ENCODE data around the gene TSHB.

The TSHB gene

DNA sequence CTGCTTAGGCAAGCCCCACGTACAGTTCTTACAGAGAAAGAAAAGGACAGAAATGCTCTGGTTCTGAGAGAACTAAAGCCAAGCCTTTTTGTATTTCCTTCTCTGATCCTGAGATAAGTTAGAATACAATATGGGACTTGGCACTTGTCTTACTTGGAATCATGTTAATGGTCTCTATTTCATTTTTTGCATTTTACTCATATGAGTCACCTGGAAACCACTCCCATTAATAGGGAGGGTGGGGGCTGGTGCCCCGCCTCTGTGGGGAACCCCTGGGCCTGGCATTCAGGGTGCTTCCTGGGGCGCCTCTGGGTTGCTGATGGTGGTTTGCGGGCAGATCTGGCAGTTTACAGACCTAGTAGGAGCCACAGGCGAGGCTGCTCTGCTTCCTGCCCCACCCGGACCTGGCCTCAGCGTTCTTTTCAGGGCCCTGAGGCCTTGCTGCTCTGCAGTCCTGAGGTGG, 32.9 kb downstream of the TSHB start:
- peak; percentile 98 for DNase-seq

DNA sequence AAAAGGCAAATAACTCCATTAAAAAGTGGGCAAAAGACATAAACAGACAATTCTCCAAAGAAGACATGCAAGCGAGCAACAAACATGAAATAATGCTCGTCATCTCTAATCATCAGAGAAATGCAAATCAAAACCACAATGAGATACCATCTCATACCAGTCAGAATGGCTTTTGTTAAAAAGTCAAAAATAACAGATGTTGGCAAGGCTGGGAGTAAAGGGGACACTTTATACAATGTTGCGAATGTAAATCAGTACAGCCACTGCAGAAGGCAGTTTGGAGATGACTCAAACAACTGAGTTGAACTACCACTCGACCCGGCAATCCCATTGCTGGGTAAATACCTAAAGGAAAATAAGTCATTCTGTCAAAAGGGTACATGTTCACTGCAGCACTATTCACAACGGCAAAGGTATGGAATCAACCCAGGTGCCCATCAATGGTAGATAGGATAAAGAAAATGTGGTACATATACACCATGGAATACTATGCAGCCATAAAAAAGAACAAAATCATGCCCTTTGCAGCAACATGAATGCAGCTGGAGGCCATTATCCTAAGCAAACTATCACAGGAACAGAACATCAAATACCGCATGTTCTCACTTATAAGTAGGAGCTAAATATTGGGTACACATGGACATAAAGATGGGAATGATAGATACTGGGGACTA, 33.7 kb downstream of the TSHB start:
- DNase-seq: peak; percentile 83

DNA sequence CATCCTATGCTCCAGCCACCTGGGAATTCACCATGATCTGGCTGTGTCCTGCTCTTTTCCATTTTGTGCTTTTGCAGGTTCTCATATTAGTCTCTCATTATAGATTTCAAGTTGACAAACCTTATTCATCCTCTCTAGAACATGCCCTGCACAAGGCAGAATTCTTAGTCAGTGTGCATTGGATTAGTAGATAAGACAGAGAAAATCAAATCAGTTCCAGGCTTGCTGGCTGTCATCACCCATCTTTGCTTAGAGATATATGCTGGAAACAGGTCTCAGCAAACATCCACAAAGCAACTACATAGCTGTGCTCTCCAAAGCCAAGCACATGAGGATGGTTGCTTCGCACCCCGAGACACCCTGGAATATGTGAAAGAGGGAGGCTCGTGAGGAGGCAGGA, 34.8 kb downstream of the TSHB start:
- no peak for DNase-seq

DNA sequence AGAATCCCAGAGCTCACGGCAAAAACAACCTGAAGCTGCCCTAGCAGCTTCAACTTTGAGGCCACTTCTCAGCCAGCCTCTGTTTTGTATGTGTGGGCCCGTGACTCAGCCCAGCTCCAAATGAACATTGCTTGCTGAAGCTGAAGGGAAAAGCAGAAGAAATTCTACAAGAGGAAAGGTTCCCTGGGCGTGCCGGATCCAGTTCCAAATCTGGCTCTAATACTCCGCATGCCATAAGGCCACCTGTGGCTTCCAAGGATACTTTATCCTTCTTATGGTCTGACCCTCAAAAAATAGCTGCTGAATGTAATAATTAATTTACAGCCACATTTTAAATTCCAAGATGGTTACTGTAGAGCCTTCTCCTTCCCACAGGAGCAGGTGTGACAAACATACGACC, 35.4 kb downstream of the TSHB start:
- DNase-seq: no peak

DNA sequence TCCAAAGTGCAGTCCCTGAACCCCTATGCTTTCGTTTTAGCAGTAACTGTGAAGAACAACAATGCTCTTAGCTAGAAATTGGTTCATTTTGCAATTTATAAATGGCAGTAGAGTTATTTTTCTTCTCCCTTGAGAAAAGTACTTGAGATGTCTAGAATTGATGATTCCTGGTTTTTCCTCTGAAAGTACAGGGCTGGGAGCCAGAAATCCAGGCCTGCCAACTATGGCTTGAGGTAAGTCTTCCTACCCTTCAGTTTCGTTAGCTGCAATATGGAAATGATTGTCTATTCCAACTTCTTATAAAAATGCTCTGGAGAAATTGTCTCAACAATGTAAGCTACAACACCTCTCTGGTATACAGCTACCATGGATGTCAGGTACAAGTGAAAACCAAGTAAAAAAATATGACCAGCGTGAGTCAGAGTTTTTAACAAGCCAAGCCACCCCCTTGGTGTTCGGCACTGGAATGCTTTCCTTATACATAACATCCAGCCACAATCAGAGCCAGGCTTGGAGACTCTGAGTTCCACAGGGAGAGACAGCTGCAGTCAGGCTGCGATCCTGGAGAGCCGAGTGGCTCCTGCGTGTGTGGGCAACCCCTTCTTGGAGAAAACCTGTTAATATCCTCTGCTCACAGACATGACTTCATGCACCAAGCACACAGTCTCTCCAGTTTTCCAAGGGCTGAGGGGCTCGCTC, 37.7 kb downstream of the TSHB start:
- DNase-seq: no peak

DNA sequence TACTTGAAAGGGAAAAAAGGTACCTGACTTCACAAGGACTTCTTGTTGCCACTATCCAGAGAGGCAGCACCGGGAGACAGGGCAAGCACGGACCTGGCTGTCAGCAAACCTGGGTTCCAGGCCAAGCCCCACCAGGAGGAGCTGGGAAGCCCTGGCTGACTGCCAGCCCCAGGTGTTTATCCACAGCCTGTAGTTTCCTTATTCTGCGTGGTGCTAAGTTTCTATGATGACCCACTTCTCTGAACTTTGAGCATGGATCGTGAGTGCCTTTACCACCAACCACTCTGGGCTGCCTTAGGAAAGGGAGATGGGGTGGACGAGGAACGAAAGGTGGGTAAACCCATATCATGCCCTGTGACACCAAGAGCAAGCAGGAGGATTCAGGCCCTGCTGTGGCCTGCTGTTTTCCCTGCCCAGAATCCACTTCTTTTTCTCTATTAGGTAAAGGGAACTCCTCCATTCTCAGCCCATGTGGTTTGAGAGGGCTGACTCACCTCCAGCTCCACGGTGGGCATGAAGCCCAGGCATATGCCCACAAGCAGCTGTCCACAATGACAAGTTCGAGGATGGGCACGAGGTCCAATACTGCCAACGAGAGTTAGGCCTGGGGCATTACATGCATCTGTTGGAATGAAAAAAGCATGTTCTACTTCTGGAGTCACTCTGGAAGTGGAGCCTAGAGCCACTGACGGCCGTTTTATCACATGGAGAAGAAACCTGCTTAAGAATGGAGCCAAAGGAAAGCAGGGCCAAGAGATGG, 39.4 kb downstream of the TSHB start:
- no peak for DNase-seq

DNA sequence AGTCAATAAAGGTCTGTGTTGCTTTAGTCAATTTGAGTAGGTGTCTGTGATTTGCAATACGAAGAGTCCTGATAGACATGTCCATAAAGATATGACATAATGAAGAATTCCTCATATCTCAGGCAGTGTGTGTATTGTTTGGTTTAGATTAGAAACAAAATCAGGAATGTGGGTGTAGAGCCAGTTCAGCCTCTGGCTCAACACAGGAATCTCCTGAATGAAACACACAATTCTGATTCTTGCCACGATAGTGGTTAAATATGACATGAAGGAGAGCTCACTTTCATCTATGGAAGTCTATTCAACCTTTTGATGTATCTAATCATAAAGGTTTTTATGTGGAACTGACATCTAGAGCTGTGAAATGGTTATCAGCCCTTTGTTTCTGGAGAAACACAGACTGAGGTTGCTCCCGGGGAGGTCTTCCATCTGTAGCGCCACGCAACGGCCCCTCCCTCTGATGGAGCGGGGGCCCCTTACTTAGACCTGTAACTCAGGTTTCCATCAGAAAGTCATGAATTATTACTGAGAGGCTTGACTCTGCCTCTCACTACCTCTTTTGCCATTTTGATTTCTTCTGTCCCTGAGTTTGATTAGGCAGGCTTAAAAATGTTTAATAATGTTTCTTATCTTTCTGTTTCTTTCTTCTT, 40.2 kb downstream of the TSHB start:
- no peak for DNase-seq

DNA sequence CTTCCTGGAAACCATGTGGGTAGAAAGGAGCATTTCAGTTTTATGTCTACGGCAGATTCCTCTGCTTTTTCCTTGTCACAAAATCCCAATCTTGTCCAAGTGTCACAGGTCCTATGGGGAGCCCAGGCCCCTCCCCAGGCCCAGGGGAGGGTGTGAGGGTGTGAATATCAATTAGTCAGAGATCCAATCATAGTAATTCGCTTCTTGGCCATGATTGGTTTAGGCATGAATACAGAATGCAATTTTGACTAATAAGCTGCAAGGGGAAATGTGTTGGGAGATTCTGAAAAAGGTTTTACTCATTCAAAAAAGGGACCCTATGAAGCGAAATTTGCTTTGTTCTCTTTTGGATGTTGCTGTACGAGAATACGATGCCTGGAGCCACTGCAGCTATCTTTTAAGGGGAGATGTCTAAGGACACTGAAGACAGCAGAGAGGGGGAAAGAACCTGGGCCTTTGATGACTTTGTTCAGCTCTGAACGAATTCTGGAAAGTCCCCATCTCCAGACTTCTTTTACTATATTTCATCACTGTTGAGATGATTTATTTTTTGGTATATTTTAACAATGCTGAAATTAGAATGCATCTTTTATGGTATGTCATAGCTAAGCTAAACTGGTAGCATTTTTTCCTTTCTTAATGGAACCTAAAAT, 41.5 kb downstream of the TSHB start:
- DNase-seq: no peak

DNA sequence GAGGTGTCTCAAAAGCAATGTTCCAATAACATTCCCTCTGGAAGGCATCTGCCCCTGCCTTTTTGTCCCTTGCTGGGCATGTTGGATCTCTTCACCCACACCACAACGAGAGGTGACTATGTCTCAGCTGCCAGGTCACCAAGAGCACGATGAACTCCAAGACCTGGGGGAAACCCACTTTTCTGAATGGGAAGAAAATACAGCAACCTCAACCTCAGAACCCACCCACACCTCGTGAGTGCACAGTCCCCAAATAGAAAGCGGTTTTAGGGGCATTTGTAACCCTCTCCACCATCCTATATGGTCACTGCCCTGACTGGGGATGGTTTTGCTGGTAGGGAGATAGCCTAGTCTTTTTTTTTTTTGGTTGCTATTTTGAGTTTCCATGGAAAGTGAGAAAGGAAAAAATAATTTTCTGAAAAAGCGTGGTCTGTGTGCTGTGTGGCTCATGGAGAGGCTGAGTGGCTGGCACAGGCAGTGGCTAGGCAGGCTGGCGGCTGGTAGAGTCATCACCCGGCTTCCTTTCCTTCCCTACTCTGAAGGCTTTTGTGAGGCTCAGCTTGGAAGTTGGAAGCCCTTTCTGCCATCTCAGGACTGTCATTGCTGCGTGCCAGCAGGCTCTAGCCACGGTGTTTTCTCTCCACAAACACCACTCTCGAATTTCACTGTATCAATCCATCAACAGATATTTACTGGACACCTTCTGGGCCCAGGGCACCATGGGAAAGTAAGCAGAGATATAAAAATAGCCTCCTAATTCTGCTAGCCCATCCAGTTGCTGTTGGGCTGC, 43.9 kb downstream of the TSHB start:
- DNase-seq: no peak

DNA sequence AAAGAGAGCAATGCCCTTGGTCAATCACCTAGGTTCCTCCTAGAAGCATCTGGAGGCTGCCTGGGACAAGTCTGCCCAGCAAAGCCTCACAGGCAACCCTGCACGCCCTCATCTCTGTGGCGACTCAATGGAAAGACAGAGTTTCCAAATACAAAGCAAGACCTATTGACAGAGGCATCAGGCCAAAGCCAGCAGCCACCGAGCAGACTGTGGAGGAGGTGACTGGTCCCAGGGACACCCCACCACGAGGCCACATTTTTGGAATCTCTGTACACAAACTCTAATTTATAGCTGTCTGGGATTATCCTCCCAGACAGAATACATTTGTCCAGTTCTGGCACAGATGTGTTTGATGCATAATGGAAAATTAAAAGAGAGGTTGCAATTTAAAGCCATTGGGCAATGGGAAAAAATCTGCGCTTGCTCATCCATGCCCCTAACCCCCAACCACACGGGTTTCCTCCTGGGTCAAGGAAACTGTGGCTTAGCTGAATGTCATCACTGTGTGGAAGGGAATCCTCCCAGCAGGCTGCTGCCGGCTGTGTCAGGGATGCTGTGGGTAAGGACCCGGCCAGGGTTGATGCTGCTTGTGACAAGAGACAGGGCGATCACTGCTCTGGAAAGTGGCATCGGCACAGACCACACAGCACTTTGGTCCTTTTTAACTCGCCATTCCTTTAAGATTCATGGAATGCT, 45.4 kb downstream of the TSHB start:
- no peak for DNase-seq

DNA sequence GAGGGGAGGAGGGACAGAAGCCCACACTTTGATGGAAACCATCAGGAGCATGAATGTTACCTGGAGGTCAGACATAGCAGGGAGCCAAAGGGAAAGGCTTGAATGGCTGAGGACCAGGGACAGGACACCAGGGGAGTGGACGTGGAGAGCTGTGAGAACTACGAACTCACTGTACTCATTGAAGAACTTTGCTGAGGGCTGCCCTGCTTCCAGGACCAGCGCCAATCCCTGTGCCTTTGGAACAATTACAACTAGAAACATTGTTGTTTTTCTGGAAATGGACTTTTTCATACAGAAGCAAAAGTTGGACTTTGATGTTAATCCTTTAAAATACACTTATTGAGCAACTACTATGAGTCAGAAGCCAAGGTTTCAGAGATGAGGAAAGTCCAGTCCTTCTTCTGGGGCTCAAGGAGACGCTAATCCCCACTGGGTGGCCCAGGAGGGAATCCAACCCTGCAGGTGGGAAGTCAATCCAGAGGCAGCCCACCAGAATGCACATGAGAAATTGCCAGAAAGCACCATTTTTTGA, 46.8 kb downstream of the TSHB start:
- DNase-seq: no peak

DNA sequence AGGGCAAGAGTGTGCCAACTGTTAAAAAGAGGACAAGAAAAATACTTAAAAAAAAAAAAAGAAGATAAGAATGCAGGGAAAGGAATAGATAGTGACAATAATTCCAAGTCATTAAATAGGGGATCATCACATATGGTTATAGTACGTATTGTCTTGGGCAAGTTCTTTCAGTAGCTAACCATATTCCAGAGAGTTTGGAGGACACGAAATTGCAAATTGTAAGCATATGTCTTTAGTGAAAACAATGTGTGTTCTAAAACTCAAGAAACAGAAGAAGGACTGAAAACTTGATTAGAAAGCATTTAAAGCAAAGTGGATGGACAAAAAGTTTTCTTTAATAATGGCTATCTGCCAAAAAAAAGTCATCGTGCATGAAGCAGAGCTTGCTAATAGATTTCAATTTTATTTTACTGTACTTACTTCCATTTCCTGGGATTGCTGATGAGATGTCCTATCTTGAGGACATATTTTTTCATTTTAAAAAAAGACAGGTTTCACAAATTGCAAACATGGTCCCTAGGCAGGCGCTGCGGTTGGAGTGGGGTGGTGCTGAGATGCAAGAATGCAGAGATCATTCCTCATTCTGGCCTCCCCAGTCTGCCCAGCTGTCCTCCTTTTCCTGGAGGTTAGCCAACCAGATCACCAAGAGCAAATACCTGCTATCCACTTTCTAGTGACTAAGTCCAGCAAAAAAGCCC, 47.8 kb downstream of the TSHB start:
- DNase-seq: no peak

DNA sequence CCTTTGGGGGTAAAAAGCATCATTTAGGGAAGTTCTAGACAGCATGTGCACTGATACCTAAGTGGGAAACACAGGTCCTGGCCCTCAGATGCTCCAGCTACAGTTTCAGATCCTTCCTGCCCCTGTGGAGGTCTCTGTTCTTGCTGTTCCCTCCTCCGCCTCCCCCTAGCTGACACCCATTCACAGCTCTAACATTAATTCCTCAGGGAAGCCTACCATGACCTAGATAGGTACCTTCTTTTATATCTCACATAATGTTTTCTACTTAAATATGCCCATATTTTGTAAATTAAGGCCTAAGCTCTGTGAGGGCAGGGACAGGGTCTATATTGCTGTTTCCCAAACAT, 48.3 kb downstream of the TSHB start:
- no peak for DNase-seq

DNA sequence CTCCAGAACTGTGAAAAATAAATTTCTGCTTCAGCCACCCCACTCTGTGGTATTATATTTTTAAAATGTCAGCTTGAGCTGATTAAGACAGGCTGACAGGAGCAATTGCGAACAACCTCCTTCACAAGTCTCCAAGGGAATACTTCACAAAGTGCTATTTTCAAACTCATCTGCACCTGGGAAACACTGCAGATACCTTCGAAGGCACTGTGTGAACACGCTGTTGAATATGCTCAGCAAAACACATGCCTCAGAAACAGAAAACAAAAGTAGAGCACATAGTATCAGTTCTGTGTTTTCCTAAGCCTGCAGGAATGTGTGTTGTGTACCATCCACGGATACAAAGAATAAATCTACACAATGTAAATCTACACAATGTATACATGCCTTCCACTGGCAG, 49.1 kb downstream of the TSHB start:
- DNase-seq: no peak

DNA sequence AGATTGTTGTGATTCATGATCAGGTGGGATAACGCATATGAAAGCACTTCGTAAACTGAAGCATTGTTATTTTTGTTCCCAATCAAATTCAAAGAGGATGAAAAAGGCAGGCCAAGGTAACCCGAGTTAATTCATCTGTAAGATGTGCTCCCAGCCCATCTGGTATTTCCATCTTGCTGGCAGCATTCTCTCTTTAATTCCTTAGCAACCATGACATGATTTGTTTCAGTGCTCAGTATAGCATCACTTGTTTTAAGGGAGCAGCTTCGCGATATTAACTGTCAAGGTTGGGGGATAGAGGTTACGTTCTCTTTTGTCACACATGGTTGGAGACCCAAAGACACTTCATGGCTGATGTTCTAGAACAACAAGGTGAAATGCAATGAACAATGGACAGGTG, 53.3 kb downstream of the TSHB start:
- DNase-seq: no peak
